K562 (cell line): ENCODE data around the gene GLIS1. TPM values are rescaled to one million over a fixed set of nuclear protein-coding genes. Genes with fewer than 3 reads are reported as not detected.

Experiments used
- ATAC-seq: fragments of 200-7000 bp; cut with Tn5 transposase; 3 replicates; pipeline ENCODE4 v1.9.1; 2020; ENCODE audit warnings: moderate library complexity
- BruUV-seq: library from RNA; stranded (reverse); fragments of 400-500 nt; replicated peaks from 2 replicates; lab custom pipeline; 2021; lab: Mats Ljungman, UMichigan
- CTCF ChIA-PET: fragments of 300-600 bp; formaldehyde crosslinking; extraction: SDS; loops from one replicate; lab custom pipeline; 2021; ENCODE audit warnings: low intra/inter-chr PET ratio; lab: Yijun Ruan, JAX
- POLR2A ChIA-PET: fragments of 300-600, 350-650 bp; sonication (Branson Sonifier 250); formaldehyde crosslinking; extraction: SDS; loops from one replicate; lab custom pipeline; 2021; ENCODE audit warnings: antibody characterized with exemption, inconsistent platforms; lab: Yijun Ruan, JAX
- DNase-seq, 4 experiments: peaks; one replicate each; pipeline versions ENCODE4 v3.0.0 to v3.0.0-alpha.2; 2011 to 2018; ENCODE audit warnings: low spot score in 3 of 4, mixed read lengths in 3 of 4; ENCODE audit errors: extremely low read depth in 1 of 4
- FAIRE-seq: peaks from 2 replicates; lab custom pipeline; 2011; peaks lifted over from hg19 to GRCh38; lab: Jason Lieb, UNC
- H2AFZ ChIP-seq: 2 replicates; pipeline ENCODE4 v1.6.0; 2011; ENCODE audit warnings: low read depth, low read length, control low read depth, inconsistent platforms
- H3K27ac ChIP-seq: fragments of 200-600 bp; 3 replicates; pipeline ENCODE4 v1.8.0; 2011; ENCODE audit warnings: low read depth, mild to moderate bottlenecking, control low read depth, inconsistent platforms, low read length, moderate library complexity, mixed read lengths; ENCODE audit errors: extremely low read depth
- H3K27me3 ChIP-seq, 2 experiments: fragments of 300-600 bp in 1 of 2; 2 replicates in 1 of 2; 3 replicates in 1 of 2; pipeline versions ENCODE4 v1.6.0 to v1.8.0; 2011; ENCODE audit warnings: inconsistent platforms in 2 of 2, low read length in 2 of 2, mild to moderate bottlenecking in 1 of 2, mixed read lengths in 1 of 2, moderate library complexity in 1 of 2; ENCODE audit not compliant: control insufficient read depth in 2 of 2, insufficient read depth in 2 of 2
- H3K36me3 ChIP-seq: fragments of 300-600 bp; 3 replicates; pipeline ENCODE4 v1.8.0; 2011; ENCODE audit warnings: mild to moderate bottlenecking, low read length, inconsistent platforms; ENCODE audit not compliant: control insufficient read depth, insufficient read depth
- H3K4me1 ChIP-seq, 2 experiments: fragments of 200-600 bp in 1 of 2; replicated peaks in 1 of 2; 2 replicates in 1 of 2; 3 replicates in 1 of 2; pipeline versions ENCODE4 v1.5.1 to v1.8.0; 2011; ENCODE audit warnings: inconsistent platforms in 2 of 2, low read length in 2 of 2, mild to moderate bottlenecking in 1 of 2, mixed read lengths in 1 of 2, moderate library complexity in 1 of 2; ENCODE audit not compliant: control insufficient read depth in 2 of 2, insufficient read depth in 2 of 2
- H3K4me2 ChIP-seq: 2 replicates; pipeline ENCODE4 v1.6.1; 2011; ENCODE audit warnings: low read length, control low read depth, inconsistent platforms, mixed read lengths; ENCODE audit not compliant: insufficient read depth
- H3K4me3 ChIP-seq: fragments of 200-600 bp; sonication (generic), shearing (Covaris generic); 2 replicates; pipeline ENCODE4 v1.5.1; 2016; ENCODE audit warnings: control low read depth, inconsistent platforms
- H3K79me2 ChIP-seq: fragments of 200-600 bp; 3 replicates; pipeline ENCODE4 v1.8.0; 2011; ENCODE audit warnings: low read length, inconsistent platforms; ENCODE audit not compliant: control insufficient read depth, insufficient read depth
- H3K9ac ChIP-seq, 2 experiments: 2 replicates each; pipeline versions ENCODE4 v1.6.0 to v1.6.1; 2011; ENCODE audit warnings: low read depth in 2 of 2, low read length in 2 of 2, control low read depth in 1 of 2, inconsistent platforms in 1 of 2, mild to moderate bottlenecking in 1 of 2, mixed read lengths in 1 of 2; ENCODE audit not compliant: insufficient read depth in 1 of 2
- H3K9me1 ChIP-seq: one replicate; pipeline ENCODE4 v1.6.0; 2011; ENCODE audit warnings: inconsistent platforms, mild to moderate bottlenecking, low read length, moderate library complexity; ENCODE audit not compliant: control insufficient read depth, insufficient read depth
- H3K9me3 ChIP-seq: replicated peaks from 2 replicates; pipeline ENCODE4 v1.5.1; 2011; ENCODE audit warnings: low read depth, low read length, inconsistent platforms; ENCODE audit not compliant: control insufficient read depth, insufficient read depth
- H4K20me1 ChIP-seq: replicated peaks from 2 replicates; pipeline ENCODE4 v1.6.1; 2011; ENCODE audit warnings: low read length, inconsistent platforms, mixed read lengths; ENCODE audit not compliant: control insufficient read depth, insufficient read depth
- GTF2A2 ChIP-seq: IDR thresholded peaks from 2 replicates; pipeline ENCODE4 v1.6.1; 2016; ENCODE audit warnings: mild to moderate bottlenecking, missing genetic modification characterization, missing compliant biosample characterization
- KAT8 ChIP-seq: fragments of 450-650 bp; IDR thresholded peaks from 2 replicates; pipeline ENCODE4 v1.6.1; 2016; ENCODE audit warnings: low read depth, mild to moderate bottlenecking
- MED1 ChIP-seq: sonication (generic); formaldehyde crosslinking; IDR thresholded peaks from 2 replicates; pipeline ENCODE4 v1.8.1; 2023; ENCODE audit warnings: missing genetic modification reagents, borderline replicate concordance
- MTF1 ChIP-seq: fragments of 250-450 bp; sonication (Bioruptor Pico); IDR thresholded peaks from 2 replicates; pipeline ENCODE4 v1.9.0; 2021; ENCODE audit warnings: moderate library complexity, mild to moderate bottlenecking, inconsistent platforms, borderline replicate concordance
- NR0B1 ChIP-seq: fragments of 450-650 bp; IDR thresholded peaks from one replicate; pipeline ENCODE4 v1.6.1; 2018; ENCODE audit warnings: mild to moderate bottlenecking, moderate library complexity; ENCODE audit not compliant: partially characterized antibody
- POLR3G ChIP-seq: IDR thresholded peaks from 2 replicates; pipeline ENCODE4 v1.6.1; 2011; ENCODE audit not compliant: insufficient read length, insufficient replicate concordance; ENCODE audit errors: extremely low read depth
- RBM22 ChIP-seq: fragments of 200-400 bp; formaldehyde crosslinking; IDR thresholded peaks from 2 replicates; pipeline ENCODE4 v1.6.1; 2018; ENCODE audit warnings: low read length, low read depth; ENCODE audit not compliant: poor library complexity, severe bottlenecking
- WGBS: fragments of 100-300 bp; shearing (Covaris generic); methylation state at CpG from one replicate; pipeline ENCODE4 v1.1.6; 2016; ENCODE audit warnings: low coverage, mixed read lengths; ENCODE audit not compliant: insufficient coverage; ENCODE audit errors: missing lambda C conversion rate; 5-methylcytosine and 5-hydroxymethylcytosine counted together
- in situ Hi-C: fragments of 300-500 bp; cut with MboI; formaldehyde crosslinking; loops from 4 replicates; pipeline ENCODE4 v1.15.0; 2018; ENCODE audit warnings: inconsistent platforms, mixed read lengths
- intact Hi-C: fragments of 100-400 bp; cut with micrococcal nuclease; formaldehyde crosslinking; loops from 2 replicates; pipeline ENCODE4 v1.14.2; 2022
- polyA plus RNA-seq, 8 experiments: library from polyadenylated mRNA; depleted of rRNA in 4 of 8; stranded (reverse) in 5 of 8; unstranded in 3 of 8; fragments of >200 nt; fragmentation: Nextera tagmentation in 2 of 8; fragmentation: Illumina TruSeq in 1 of 8; extraction: Ambion mirVana in 2 of 8; extraction: Trizol in 1 of 8; gene quantifications; 2 replicates each; pipeline versions ENCODE4 v1.2.1 to v1.2.3, GENCODE V29; 2011 to 2014; ENCODE audit warnings: inconsistent platforms in 1 of 8, missing spikeins in 1 of 8
- total RNA-seq, 7 experiments: library from RNA; depleted of rRNA in 6 of 7; stranded (reverse); fragments of >200 nt in 6 of 7; fragmentation: Illumina TruSeq in 2 of 7; extraction: Trizol in 2 of 7; gene quantifications; 2 replicates each; pipeline versions ENCODE4 v1.2.1 to v1.2.3, GENCODE V29; 2011 to 2021; ENCODE audit warnings: low replicate concordance in 1 of 7

Gene GLIS1
- total and polyA plus RNA-seq, 9 of the 15 experiments (the other 6 are each of a cell fraction or from before 2014, with no cell fraction given): not detected

- Histone ChIP-seq H3K4me1 (peaks cover 0 to 3% of the 10 kb centered on the region in 2 experiments; a peak in 1 of 5 replicates), H3K27me3 (peaks cover 11 to 65% of the 10 kb centered on the region in 2 experiments), H3K9me1 (no peaks in the 10 kb centered on the region), H3K4me3 (no peak overlapping the region), H3K27ac (no peak overlapping the region), H4K20me1 (peaks cover 5% of the 10 kb centered on the region; the same call in 1 of the 2 replicates), H3K36me3 (no peaks in the 10 kb centered on the region), H3K9me3 (no peaks in the 10 kb centered on the region; the same call in 1 of the 2 replicates), H3K9ac (0 out of 4 replicates have a peak overlapping the region, but pooled peaks of 1 of the 2 experiments have one; percentile 10), H3K79me2 (no peaks in the 10 kb centered on the region), H2AFZ (no peak overlapping the region), H3K4me2 (no peak overlapping the region)
- ATAC-seq (no peak), DNase-seq (no peak), FAIRE-seq (no peak)
- POLR2A ChIA-PET: no interaction called here
- in situ Hi-C loops: no loop called here
- 1% methylated on average over 12 of the region's 12 CpGs for WGBS
- intact Hi-C loops: no loop called here
- BruUV-seq: no TSS peak
- TF ChIP-seq MTF1 (CRISPR knock-in tag) (no peak), GTF2A2 (tag) (no peak), KAT8 (no peak), RBM22 (no peak), NR0B1 (no peak), MED1 (no peak), POLR3G (no peak)
- CTCF ChIA-PET: no interaction called here
Measured at GRCh38 chr1:53557830-53558738, 180.9 kb downstream of the GLIS1 start.
